Tibial nerve (tissue), 4 donors: Measurements from ENCODE around the gene TRAPPC2L.

Source experiments
- EP300 ChIP-seq, 2 donors: sonication (generic); formaldehyde crosslinking; IDR thresholded peaks; one replicate each; pipeline ENCODE4 v1.6.1; 2017; ENCODE audit warnings: antibody characterized with exemption in 2 of 2, mild to moderate bottlenecking in 1 of 2
- POLR2A ChIP-seq, 2 donors: fragments of 450-650 bp; IDR thresholded peaks; one replicate each; pipeline ENCODE4 v1.6.1; 2017; ENCODE audit warnings: antibody characterized with exemption in 2 of 2, mild to moderate bottlenecking in 2 of 2, moderate library complexity in 2 of 2
- TF ChIP-seq, protein P1 (sequence below), 5 experiments: fragments of 200-600 bp in 3 of 5; fragments of 450-650 bp in 2 of 5; sonication (generic) in 3 of 5; IDR thresholded peaks; one replicate each; pipeline ENCODE4 v1.5.1; 2016 to 2019; ENCODE audit warnings: antibody characterized with exemption in 5 of 5, mild to moderate bottlenecking in 3 of 5, moderate library complexity in 2 of 5

DNA sequence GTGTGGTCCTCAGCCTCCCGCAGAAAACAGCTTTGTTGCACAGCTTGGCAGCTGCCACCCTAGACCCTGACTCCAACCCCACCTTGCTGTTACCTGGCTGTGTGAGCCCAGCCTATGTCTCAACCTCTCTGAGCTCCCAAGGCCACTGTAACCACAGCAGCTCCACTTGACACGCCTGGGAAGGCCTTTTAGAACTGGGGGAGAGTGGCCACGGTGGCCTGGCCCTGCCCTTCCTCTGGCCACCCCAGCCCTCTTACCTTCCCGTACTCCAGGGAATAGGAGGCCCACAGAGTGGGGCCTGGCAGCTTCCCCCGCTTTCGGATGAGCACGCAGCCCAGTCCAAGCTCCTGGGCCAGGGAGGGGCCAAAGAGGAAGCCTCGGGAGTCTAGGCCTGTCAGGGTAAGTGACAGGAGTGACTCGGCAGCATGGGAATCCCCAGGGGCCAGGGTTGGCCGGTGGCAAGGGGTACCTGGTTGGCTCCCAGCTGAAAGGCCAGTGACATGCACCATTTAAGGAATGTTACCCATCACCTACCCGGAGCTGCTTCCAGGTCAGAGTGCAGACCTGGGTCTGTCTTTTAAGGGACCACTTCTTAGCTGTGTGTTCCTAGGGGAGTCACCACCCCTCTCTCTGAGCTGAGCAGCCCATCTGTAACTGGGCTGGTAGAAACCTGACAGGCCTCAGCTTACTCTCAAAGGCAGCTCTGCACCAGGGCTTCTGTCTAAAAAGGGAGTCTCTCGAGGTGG is 46.6 kb upstream of the TRAPPC2L start:
- TF ChIP-seq, protein P1, sequence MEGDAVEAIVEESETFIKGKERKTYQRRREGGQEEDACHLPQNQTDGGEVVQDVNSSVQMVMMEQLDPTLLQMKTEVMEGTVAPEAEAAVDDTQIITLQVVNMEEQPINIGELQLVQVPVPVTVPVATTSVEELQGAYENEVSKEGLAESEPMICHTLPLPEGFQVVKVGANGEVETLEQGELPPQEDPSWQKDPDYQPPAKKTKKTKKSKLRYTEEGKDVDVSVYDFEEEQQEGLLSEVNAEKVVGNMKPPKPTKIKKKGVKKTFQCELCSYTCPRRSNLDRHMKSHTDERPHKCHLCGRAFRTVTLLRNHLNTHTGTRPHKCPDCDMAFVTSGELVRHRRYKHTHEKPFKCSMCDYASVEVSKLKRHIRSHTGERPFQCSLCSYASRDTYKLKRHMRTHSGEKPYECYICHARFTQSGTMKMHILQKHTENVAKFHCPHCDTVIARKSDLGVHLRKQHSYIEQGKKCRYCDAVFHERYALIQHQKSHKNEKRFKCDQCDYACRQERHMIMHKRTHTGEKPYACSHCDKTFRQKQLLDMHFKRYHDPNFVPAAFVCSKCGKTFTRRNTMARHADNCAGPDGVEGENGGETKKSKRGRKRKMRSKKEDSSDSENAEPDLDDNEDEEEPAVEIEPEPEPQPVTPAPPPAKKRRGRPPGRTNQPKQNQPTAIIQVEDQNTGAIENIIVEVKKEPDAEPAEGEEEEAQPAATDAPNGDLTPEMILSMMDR (IDR thresholded peaks at IDR 0.05), result no peak
- no peak for TF ChIP-seq POLR2A (IDR thresholded peaks at IDR 0.05)
- no peak for TF ChIP-seq EP300 (IDR thresholded peaks at IDR 0.05)
